Lung (tissue), 12 donors: ENCODE results near the gene BRD3OS. TPM values are rescaled to one million over a fixed set of nuclear protein-coding genes. Genes with fewer than 3 reads are reported as not detected.

Experiments
- ATAC-seq: fragments of 200-7000 bp; cut with Tn5 transposase; one replicate; pipeline ENCODE4 v1.9.1; 2020; ENCODE audit warnings: moderate number of reproducible peaks; ENCODE audit not compliant: insufficient read depth, low FRiP score
- DNase-seq, 3 donors: peaks; one replicate each; pipeline ENCODE4 v3.0.0-alpha.2; 2013 to 2017
- H3K27ac ChIP-seq, 2 donors: one replicate each; pipeline ENCODE4 v1.5.1; 2013; ENCODE audit warnings: mild to moderate bottlenecking in 2 of 2, moderate library complexity in 2 of 2, control low read depth in 1 of 2, inconsistent platforms in 1 of 2, low read depth in 1 of 2, low read length in 1 of 2
- H3K27me3 ChIP-seq, 3 donors: one replicate each; pipeline ENCODE4 v1.5.1; 2013; ENCODE audit warnings: low read length in 2 of 3; ENCODE audit not compliant: control insufficient read depth in 3 of 3, insufficient read depth in 3 of 3
- H3K36me3 ChIP-seq, 4 donors: one replicate each; pipeline ENCODE4 v1.5.1; 2013; ENCODE audit warnings: low read length in 4 of 4, mild to moderate bottlenecking in 1 of 4, moderate library complexity in 1 of 4; ENCODE audit not compliant: control insufficient read depth in 4 of 4, insufficient read depth in 4 of 4
- H3K4me1 ChIP-seq, 5 donors: one replicate each; pipeline ENCODE4 v1.5.1; 2013; ENCODE audit warnings: low read length in 5 of 5, mild to moderate bottlenecking in 2 of 5, moderate library complexity in 1 of 5; ENCODE audit not compliant: control insufficient read depth in 5 of 5, insufficient read depth in 5 of 5
- H3K4me3 ChIP-seq: one replicate; pipeline ENCODE4 v1.5.1; 2013; ENCODE audit warnings: mild to moderate bottlenecking, control low read depth, moderate library complexity
- H3K9ac ChIP-seq, 2 donors: one replicate each; pipeline ENCODE4 v1.5.1; 2013; ENCODE audit warnings: low read length in 2 of 2, control low read depth in 1 of 2; ENCODE audit not compliant: insufficient read depth in 1 of 2
- H3K9me3 ChIP-seq, 4 donors: one replicate each; pipeline ENCODE4 v1.5.1; 2013; ENCODE audit warnings: low read length in 3 of 4, mild to moderate bottlenecking in 1 of 4, moderate library complexity in 1 of 4; ENCODE audit not compliant: control insufficient read depth in 4 of 4, insufficient read depth in 3 of 4
- WGBS, 2 donors: extraction: QIAGEN DNeasy Blood & Tissue Kit; methylation state at CpG; one replicate each; pipeline ENCODE4 v1.1.7; 2013; 5-methylcytosine and 5-hydroxymethylcytosine counted together
- polyA plus RNA-seq, 2 donors: library from polyadenylated mRNA; stranded (reverse); fragments of 200-250 nt; gene quantifications; one replicate each; pipeline ENCODE4 v1.2.1, GENCODE V29; 2013
- total RNA-seq, 2 donors: library from RNA; depleted of rRNA in 1 of 2; stranded (reverse); fragments of >200 nt in 1 of 2; gene quantifications; one replicate each; pipeline ENCODE4 v1.2.1, GENCODE V29; 2014 to 2021
- TF ChIP-seq, protein P1 (sequence below): IDR thresholded peaks from 2 replicates; pipeline ENCODE4 v1.5.1; 2012; ENCODE audit warnings: mild to moderate bottlenecking; ENCODE audit errors: control extremely low read depth, extremely low read depth
- donor health status: control.
- donor health status: control.
- donor health status: Bipolar disorder and iron deficiency.
- donor health status: healthy.
- donor health status: DM: yes; HTN: yes; CAD: no.

BRD3OS gene
- total and polyA plus RNA-seq, 4 donors: 7.1 to 20.7 (median 14.9) TPM

DNA sequence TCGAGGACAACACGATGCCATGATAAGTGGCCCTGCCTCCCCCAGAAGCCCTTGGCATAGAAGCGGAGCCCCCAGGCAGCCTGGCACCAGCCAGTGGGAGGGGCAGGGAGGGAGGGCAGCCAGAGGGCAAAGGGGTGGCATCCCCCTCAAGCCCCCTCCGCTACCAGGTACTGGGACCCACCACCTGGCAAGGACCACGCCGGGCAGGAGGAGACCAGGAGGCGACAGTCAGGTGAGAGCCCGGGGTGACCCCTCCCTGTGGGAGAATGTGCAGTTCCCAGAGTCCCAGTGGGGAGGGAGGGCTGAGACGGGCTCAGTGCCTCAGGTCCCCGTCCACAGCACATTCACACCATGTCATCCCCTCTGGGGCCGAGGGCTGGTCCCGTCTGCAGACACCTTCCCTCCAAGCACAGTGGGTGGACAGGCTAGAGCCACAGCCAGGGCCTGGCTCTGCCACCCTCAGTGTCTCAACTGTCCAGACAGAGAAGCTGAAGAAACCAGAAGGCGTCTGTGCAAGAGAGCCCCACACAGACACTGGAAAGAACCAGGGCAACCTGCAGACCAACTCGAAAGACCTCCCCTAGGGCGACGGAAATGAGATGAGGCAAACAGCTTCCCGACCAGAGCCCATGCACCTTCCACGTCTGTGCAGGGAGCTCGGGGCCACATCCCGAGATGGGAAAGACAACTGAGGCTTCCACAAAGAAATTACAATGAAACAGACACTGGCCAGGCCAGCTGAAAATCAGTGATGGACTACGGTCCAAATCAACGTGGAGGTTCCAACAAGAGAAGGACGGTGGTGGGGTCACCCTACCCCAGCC, 31.4 kb downstream of the BRD3OS start:
- peak in 1 of 3 donors; percentile 11 for DNase-seq
- no peaks in the 10 kb centered on the region for H3K9me3 ChIP-seq
- no peak overlapping the region for H3K4me3 ChIP-seq

DNA sequence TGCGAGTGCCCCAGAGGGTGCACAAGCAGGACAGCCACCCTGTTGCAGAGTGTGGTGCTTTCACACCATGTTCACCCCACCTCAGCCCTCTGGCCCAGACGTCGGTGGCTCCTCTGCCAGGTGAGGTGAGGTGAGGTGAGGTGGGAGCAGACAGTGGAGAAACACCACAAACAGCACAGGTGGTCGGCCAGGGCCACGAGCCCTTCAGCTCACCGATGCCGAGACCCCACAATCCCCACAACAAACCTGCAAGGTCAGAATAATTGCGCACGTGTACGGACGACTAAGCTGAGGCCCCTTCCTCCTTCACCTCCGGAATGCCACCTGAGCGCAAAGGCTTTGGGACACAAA, 32.0 kb downstream of the BRD3OS start:
- Histone ChIP-seq H3K36me3 (peaks cover 0 to 10% (median 4%) of the 10 kb centered on the region in 4 donors), H3K9me3 (no peaks in the 10 kb centered on the region), H3K27me3 (no peaks in the 10 kb centered on the region), H3K9ac (no peak overlapping the region), H3K4me3 (no peak overlapping the region), H3K27ac (no peak overlapping the region), H3K4me1 (peaks cover 3 to 50% (median 23%) of the 10 kb centered on the region in 5 donors)
- 85 to 92% methylated on average over 13 of the region's 13 CpGs for WGBS, 2 donors
- ATAC-seq (no peak), DNase-seq (no peak)
- TF ChIP-seq, protein P1, sequence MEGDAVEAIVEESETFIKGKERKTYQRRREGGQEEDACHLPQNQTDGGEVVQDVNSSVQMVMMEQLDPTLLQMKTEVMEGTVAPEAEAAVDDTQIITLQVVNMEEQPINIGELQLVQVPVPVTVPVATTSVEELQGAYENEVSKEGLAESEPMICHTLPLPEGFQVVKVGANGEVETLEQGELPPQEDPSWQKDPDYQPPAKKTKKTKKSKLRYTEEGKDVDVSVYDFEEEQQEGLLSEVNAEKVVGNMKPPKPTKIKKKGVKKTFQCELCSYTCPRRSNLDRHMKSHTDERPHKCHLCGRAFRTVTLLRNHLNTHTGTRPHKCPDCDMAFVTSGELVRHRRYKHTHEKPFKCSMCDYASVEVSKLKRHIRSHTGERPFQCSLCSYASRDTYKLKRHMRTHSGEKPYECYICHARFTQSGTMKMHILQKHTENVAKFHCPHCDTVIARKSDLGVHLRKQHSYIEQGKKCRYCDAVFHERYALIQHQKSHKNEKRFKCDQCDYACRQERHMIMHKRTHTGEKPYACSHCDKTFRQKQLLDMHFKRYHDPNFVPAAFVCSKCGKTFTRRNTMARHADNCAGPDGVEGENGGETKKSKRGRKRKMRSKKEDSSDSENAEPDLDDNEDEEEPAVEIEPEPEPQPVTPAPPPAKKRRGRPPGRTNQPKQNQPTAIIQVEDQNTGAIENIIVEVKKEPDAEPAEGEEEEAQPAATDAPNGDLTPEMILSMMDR: no peak

More for the DNA sequence above, 31.4 kb downstream of the BRD3OS start:
- Histone ChIP-seq H3K9ac (no peak overlapping the region), H3K4me1 (peaks cover 3 to 45% (median 21%) of the 10 kb centered on the region in 5 donors), H3K36me3 (peaks cover 0 to 11% (median 4%) of the 10 kb centered on the region in 4 donors), H3K27me3 (no peaks in the 10 kb centered on the region), H3K27ac (peak overlapping the region in 1 of 2 donors; percentile 43)
- 74 to 79% methylated on average over 23 of the region's 23 CpGs for WGBS, 2 donors
- TF ChIP-seq, protein P1: no peak
- no peak for ATAC-seq

DNA sequence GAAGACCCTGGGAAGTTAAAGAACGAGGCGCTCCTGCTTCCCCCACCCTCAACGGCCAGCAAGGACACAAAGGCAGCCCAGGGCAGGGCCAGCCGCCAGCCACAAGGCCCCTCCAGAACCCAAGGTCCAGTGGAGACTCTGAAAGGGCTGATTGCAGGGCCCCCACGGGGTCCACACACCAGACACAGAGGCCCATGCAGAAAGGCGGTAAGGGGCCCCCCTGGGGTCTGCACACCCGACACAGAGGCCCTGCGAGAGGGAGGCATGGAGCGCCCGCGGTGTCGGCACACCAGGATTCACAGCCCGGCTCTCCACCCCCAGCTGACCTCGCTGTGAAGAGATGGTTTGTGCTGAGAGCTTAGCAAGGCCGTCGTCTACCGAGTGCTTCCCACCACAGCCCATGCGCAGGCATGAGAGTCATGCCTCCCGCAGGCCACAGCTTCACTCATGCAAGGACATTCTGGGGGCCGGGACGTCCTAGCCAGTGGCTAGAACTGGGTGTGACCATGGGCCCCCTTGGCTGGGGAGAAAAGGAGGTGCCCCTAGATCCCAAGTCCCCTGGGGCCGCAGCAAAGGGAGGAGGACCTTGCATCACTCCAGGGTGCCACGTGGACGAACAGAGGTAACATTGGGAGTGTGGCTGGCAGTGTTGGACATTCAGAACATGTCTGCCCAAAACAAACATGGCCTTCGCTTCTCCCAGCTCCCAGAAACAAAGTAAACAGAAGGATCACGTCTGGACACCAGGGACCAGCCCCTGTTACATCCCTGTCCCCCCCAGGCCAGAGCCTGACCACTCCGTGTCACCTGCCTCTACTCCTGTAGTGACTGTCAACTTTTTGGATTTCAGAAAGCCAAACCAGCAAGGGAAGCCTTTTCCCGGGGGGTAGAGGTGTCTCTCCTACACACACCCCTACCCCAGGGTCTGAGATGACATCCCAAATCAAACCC, 32.7 kb downstream of the BRD3OS start:
- peaks cover 0 to 3% (median under 1%) of the 10 kb centered on the region in 4 donors for H3K36me3 ChIP-seq
- no peak overlapping the region for H3K4me3 ChIP-seq
- no peak overlapping the region for H3K9ac ChIP-seq
- TF ChIP-seq, protein P1: no peak
- ATAC-seq (no peak), DNase-seq (peak in 1 of 3 donors; percentile 13)
- peaks cover 3 to 56% (median 25%) of the 10 kb centered on the region in 5 donors for H3K4me1 ChIP-seq
- 80 to 84% methylated on average over 28 of the region's 28 CpGs for WGBS, 2 donors
- no peaks in the 10 kb centered on the region for H3K9me3 ChIP-seq
- no peak overlapping the region for H3K27ac ChIP-seq
- no peaks in the 10 kb centered on the region for H3K27me3 ChIP-seq
